K562 (cell line): ENCODE measurements around the gene CCNQ. TPM values are rescaled to one million over a fixed set of nuclear protein-coding genes. Genes with fewer than 3 reads are reported as not detected.

ENCODE experiments used
- ATAC-seq: fragments of 200-7000 bp; cut with Tn5 transposase; 3 replicates; pipeline ENCODE4 v1.9.1; 2020; ENCODE audit warnings: moderate library complexity
- BruUV-seq: library from RNA; stranded (reverse); fragments of 400-500 nt; replicated peaks from 2 replicates; lab custom pipeline; 2021; lab: Mats Ljungman, UMichigan
- CTCF ChIA-PET: fragments of 300-600 bp; formaldehyde crosslinking; extraction: SDS; loops from one replicate; lab custom pipeline; 2021; ENCODE audit warnings: low intra/inter-chr PET ratio; lab: Yijun Ruan, JAX
- POLR2A ChIA-PET: fragments of 300-600, 350-650 bp; sonication (Branson Sonifier 250); formaldehyde crosslinking; extraction: SDS; loops from one replicate; lab custom pipeline; 2021; ENCODE audit warnings: antibody characterized with exemption, inconsistent platforms; lab: Yijun Ruan, JAX
- DNase-seq, 4 experiments: peaks; one replicate each; pipeline versions ENCODE4 v3.0.0 to v3.0.0-alpha.2; 2011 to 2018; ENCODE audit warnings: low spot score in 3 of 4, mixed read lengths in 3 of 4; ENCODE audit errors: extremely low read depth in 1 of 4
- FAIRE-seq: peaks from 2 replicates; lab custom pipeline; 2011; peaks lifted over from hg19 to GRCh38; lab: Jason Lieb, UNC
- H2AFZ ChIP-seq: 2 replicates; pipeline ENCODE4 v1.6.0; 2011; ENCODE audit warnings: low read depth, low read length, control low read depth, inconsistent platforms
- H3K27ac ChIP-seq: fragments of 200-600 bp; 3 replicates; pipeline ENCODE4 v1.8.0; 2011; ENCODE audit warnings: low read depth, mild to moderate bottlenecking, control low read depth, inconsistent platforms, low read length, moderate library complexity, mixed read lengths; ENCODE audit errors: extremely low read depth
- H3K27me3 ChIP-seq, 2 experiments: fragments of 300-600 bp in 1 of 2; 2 replicates in 1 of 2; 3 replicates in 1 of 2; pipeline versions ENCODE4 v1.6.0 to v1.8.0; 2011; ENCODE audit warnings: inconsistent platforms in 2 of 2, low read length in 2 of 2, mild to moderate bottlenecking in 1 of 2, mixed read lengths in 1 of 2, moderate library complexity in 1 of 2; ENCODE audit not compliant: control insufficient read depth in 2 of 2, insufficient read depth in 2 of 2
- H3K36me3 ChIP-seq: fragments of 300-600 bp; 3 replicates; pipeline ENCODE4 v1.8.0; 2011; ENCODE audit warnings: mild to moderate bottlenecking, low read length, inconsistent platforms; ENCODE audit not compliant: control insufficient read depth, insufficient read depth
- H3K4me1 ChIP-seq, 2 experiments: fragments of 200-600 bp in 1 of 2; replicated peaks in 1 of 2; 2 replicates in 1 of 2; 3 replicates in 1 of 2; pipeline versions ENCODE4 v1.5.1 to v1.8.0; 2011; ENCODE audit warnings: inconsistent platforms in 2 of 2, low read length in 2 of 2, mild to moderate bottlenecking in 1 of 2, mixed read lengths in 1 of 2, moderate library complexity in 1 of 2; ENCODE audit not compliant: control insufficient read depth in 2 of 2, insufficient read depth in 2 of 2
- H3K4me2 ChIP-seq: 2 replicates; pipeline ENCODE4 v1.6.1; 2011; ENCODE audit warnings: low read length, control low read depth, inconsistent platforms, mixed read lengths; ENCODE audit not compliant: insufficient read depth
- H3K4me3 ChIP-seq: fragments of 200-600 bp; sonication (generic), shearing (Covaris generic); 2 replicates; pipeline ENCODE4 v1.5.1; 2016; ENCODE audit warnings: control low read depth, inconsistent platforms
- H3K79me2 ChIP-seq: fragments of 200-600 bp; 3 replicates; pipeline ENCODE4 v1.8.0; 2011; ENCODE audit warnings: low read length, inconsistent platforms; ENCODE audit not compliant: control insufficient read depth, insufficient read depth
- H3K9ac ChIP-seq, 2 experiments: 2 replicates each; pipeline versions ENCODE4 v1.6.0 to v1.6.1; 2011; ENCODE audit warnings: low read depth in 2 of 2, low read length in 2 of 2, control low read depth in 1 of 2, inconsistent platforms in 1 of 2, mild to moderate bottlenecking in 1 of 2, mixed read lengths in 1 of 2; ENCODE audit not compliant: insufficient read depth in 1 of 2
- H3K9me1 ChIP-seq: one replicate; pipeline ENCODE4 v1.6.0; 2011; ENCODE audit warnings: inconsistent platforms, mild to moderate bottlenecking, low read length, moderate library complexity; ENCODE audit not compliant: control insufficient read depth, insufficient read depth
- H3K9me3 ChIP-seq: replicated peaks from 2 replicates; pipeline ENCODE4 v1.5.1; 2011; ENCODE audit warnings: low read depth, low read length, inconsistent platforms; ENCODE audit not compliant: control insufficient read depth, insufficient read depth
- H4K20me1 ChIP-seq: replicated peaks from 2 replicates; pipeline ENCODE4 v1.6.1; 2011; ENCODE audit warnings: low read length, inconsistent platforms, mixed read lengths; ENCODE audit not compliant: control insufficient read depth, insufficient read depth
- CHCHD3 ChIP-seq: fragments of 250-450 bp; sonication (Bioruptor Pico); IDR thresholded peaks from 2 replicates; pipeline ENCODE4 v2.1.2; 2022; ENCODE audit warnings: mild to moderate bottlenecking
- CREB3 ChIP-seq: fragments of 450-650 bp; conservative IDR thresholded peaks from 2 replicates; pipeline ENCODE4 v1.6.1; 2016; ENCODE audit warnings: missing genetic modification characterization, low read depth, mild to moderate bottlenecking, missing compliant biosample characterization, moderate library complexity
- EGR1 ChIP-seq: fragments of 450-650 bp; conservative IDR thresholded peaks from 2 replicates; pipeline ENCODE4 v1.6.1; 2017; ENCODE audit warnings: mild to moderate bottlenecking
- FOXM1 ChIP-seq, 2 experiments: fragments of 450-650 bp in 1 of 2; sonication (generic) in 1 of 2; formaldehyde crosslinking in 1 of 2; IDR thresholded peaks; 2 replicates each; pipeline versions ENCODE4 v1.6.1 to v1.9.0; 2017 to 2022; ENCODE audit warnings: low read depth in 2 of 2, mild to moderate bottlenecking in 2 of 2, missing genetic modification reagents in 1 of 2, moderate library complexity in 1 of 2
- IRF2 ChIP-seq: sonication (generic); formaldehyde crosslinking; IDR thresholded peaks from 2 replicates; pipeline ENCODE4 v1.8.1; 2022; ENCODE audit warnings: mild to moderate bottlenecking, missing genetic modification reagents
- NFATC3 ChIP-seq: fragments of 450-650 bp; IDR thresholded peaks from 2 replicates; pipeline ENCODE4 v1.6.1; 2017; ENCODE audit warnings: mild to moderate bottlenecking
- NFIC ChIP-seq: fragments of 450-650 bp; IDR thresholded peaks from 2 replicates; pipeline ENCODE4 v1.6.1; 2017; ENCODE audit warnings: mild to moderate bottlenecking, inconsistent platforms
- NFRKB ChIP-seq: fragments of 450-650 bp; IDR thresholded peaks from 2 replicates; pipeline ENCODE4 v1.6.1; 2016; ENCODE audit warnings: low read depth
- PCBP2 ChIP-seq: fragments of 200-400 bp; formaldehyde crosslinking; IDR thresholded peaks from 2 replicates; pipeline ENCODE4 v1.6.1; 2018; ENCODE audit warnings: low read length, low read depth, mild to moderate bottlenecking, moderate library complexity; ENCODE audit not compliant: poor library complexity, severe bottlenecking
- POU5F1 ChIP-seq: fragments of 150-350 bp; IDR thresholded peaks from 2 replicates; pipeline ENCODE4 v1.6.1; 2014; ENCODE audit warnings: borderline replicate concordance, low read length, low read depth, mild to moderate bottlenecking; ENCODE audit not compliant: partially characterized antibody
- RBM22 ChIP-seq: fragments of 200-400 bp; formaldehyde crosslinking; IDR thresholded peaks from 2 replicates; pipeline ENCODE4 v1.6.1; 2018; ENCODE audit warnings: low read length, low read depth; ENCODE audit not compliant: poor library complexity, severe bottlenecking
- VEZF1 ChIP-seq: fragments of 200-800 bp; sonication (Bioruptor generic); IDR thresholded peaks from 2 replicates; pipeline ENCODE4 v1.6.1; 2017; ENCODE audit warnings: missing genetic modification characterization, missing compliant biosample characterization
- ZBTB1 ChIP-seq: sonication (generic); formaldehyde crosslinking; IDR thresholded peaks from 2 replicates; pipeline ENCODE4 v1.8.1; 2023; ENCODE audit warnings: missing genetic modification reagents, low read depth, mild to moderate bottlenecking, borderline replicate concordance
- ZBTB2 ChIP-seq: fragments of 450-650 bp; IDR thresholded peaks from 2 replicates; pipeline ENCODE4 v1.6.1; 2016; ENCODE audit warnings: antibody characterized with exemption
- ZC3H4 ChIP-seq: sonication (generic); formaldehyde crosslinking; IDR thresholded peaks from 2 replicates; pipeline ENCODE4 v1.9.0; 2021; ENCODE audit warnings: missing genetic modification reagents, borderline replicate concordance
- ZNF224 ChIP-seq: sonication (generic); formaldehyde crosslinking; IDR thresholded peaks from 2 replicates; pipeline ENCODE4 v1.8.0; 2022; ENCODE audit warnings: mild to moderate bottlenecking, missing genetic modification reagents
- WGBS: fragments of 100-300 bp; shearing (Covaris generic); methylation state at CpG from one replicate; pipeline ENCODE4 v1.1.6; 2016; ENCODE audit warnings: low coverage, mixed read lengths; ENCODE audit not compliant: insufficient coverage; ENCODE audit errors: missing lambda C conversion rate; 5-methylcytosine and 5-hydroxymethylcytosine counted together
- in situ Hi-C: fragments of 300-500 bp; cut with MboI; formaldehyde crosslinking; loops from 4 replicates; pipeline ENCODE4 v1.15.0; 2018; ENCODE audit warnings: inconsistent platforms, mixed read lengths
- intact Hi-C: fragments of 100-400 bp; cut with micrococcal nuclease; formaldehyde crosslinking; loops from 2 replicates; pipeline ENCODE4 v1.14.2; 2022
- polyA plus RNA-seq, 8 experiments: library from polyadenylated mRNA; depleted of rRNA in 4 of 8; stranded (reverse) in 5 of 8; unstranded in 3 of 8; fragments of >200 nt; fragmentation: Nextera tagmentation in 2 of 8; fragmentation: Illumina TruSeq in 1 of 8; extraction: Ambion mirVana in 2 of 8; extraction: Trizol in 1 of 8; gene quantifications; 2 replicates each; pipeline versions ENCODE4 v1.2.1 to v1.2.3, GENCODE V29; 2011 to 2014; ENCODE audit warnings: inconsistent platforms in 1 of 8, missing spikeins in 1 of 8
- total RNA-seq, 7 experiments: library from RNA; depleted of rRNA in 6 of 7; stranded (reverse); fragments of >200 nt in 6 of 7; fragmentation: Illumina TruSeq in 2 of 7; extraction: Trizol in 2 of 7; gene quantifications; 2 replicates each; pipeline versions ENCODE4 v1.2.1 to v1.2.3, GENCODE V29; 2011 to 2021; ENCODE audit warnings: low replicate concordance in 1 of 7

CCNQ gene
- total and polyA plus RNA-seq, 9 of the 15 experiments (the other 6 are each of a cell fraction or from before 2014, with no cell fraction given): 0.92 to 53.8 (median 25.3) TPM

GRCh38 chrX:153634236-153634635, 35.3 kb upstream of the CCNQ start (continued):
- TF ChIP-seq ZBTB2: no peak
- no peak for TF ChIP-seq ZC3H4 (CRISPR knock-in tag)
- no peak for TF ChIP-seq EGR1
- TF ChIP-seq CHCHD3 (CRISPR knock-in tag): no peak
- TF ChIP-seq ZBTB1: no peak
- no peak for TF ChIP-seq ZNF224 (CRISPR knock-in tag)
- TF ChIP-seq NFRKB: no peak
- TF ChIP-seq POU5F1: no peak
- TF ChIP-seq, all 486 proteins: peak for 0

- 6% methylated on average over 13 of the region's 15 CpGs for WGBS
- H3K4me1 ChIP-seq: peaks cover 0 to 18% of the 10 kb centered on the region in 2 experiments; a peak in 1 of 5 replicates
- CTCF ChIA-PET: no interaction called here
- POLR2A ChIA-PET: no interaction called here
- FAIRE-seq (no peak), DNase-seq (no peak), ATAC-seq (no peak)
- no TSS peak for BruUV-seq
- no peak overlapping the region for H2AFZ ChIP-seq
- no peaks in the 10 kb centered on the region for H3K36me3 ChIP-seq
- H3K4me2 ChIP-seq: no peak overlapping the region
- no peaks in the 10 kb centered on the region for H4K20me1 ChIP-seq
- peaks cover 11 to 82% of the 10 kb centered on the region in 2 experiments; a peak in 4 of 5 replicates for H3K27me3 ChIP-seq
- H3K9ac ChIP-seq: no peak overlapping the region
- H3K4me3 ChIP-seq: no peak overlapping the region
- H3K9me3 ChIP-seq: no peaks in the 10 kb centered on the region
- H3K9me1 ChIP-seq: no peaks in the 10 kb centered on the region
- H3K27ac ChIP-seq: no peak overlapping the region
- in situ Hi-C loops: no loop called here
- no peaks in the 10 kb centered on the region for H3K79me2 ChIP-seq
- intact Hi-C loops: no loop called here
- TF ChIP-seq NFATC3 (no peak), VEZF1 (CRISPR knock-in tag) (no peak), FOXM1 (IDR thresholded peaks at IDR 0.05; ENCODE audit: low read depth) (no peak), FOXM1 (CRISPR knock-in tag; IDR thresholded peaks at IDR 0.05; ENCODE audit: low read depth) (no peak), RBM22 (no peak), PCBP2 (no peak), CREB3 (no peak), IRF2 (CRISPR knock-in tag) (no peak), NFIC (no peak)
Observed at GRCh38 chrX:153633607-153634180, 34.8 kb upstream of the CCNQ start.
